Measurements from ENCODE around the gene GDF7. TPM values are rescaled to one million over a fixed set of nuclear protein-coding genes. Genes with fewer than 3 reads are reported as not detected.

Gene GDF7
- polyA plus RNA-seq, 3 donors, result not detected

DNA sequence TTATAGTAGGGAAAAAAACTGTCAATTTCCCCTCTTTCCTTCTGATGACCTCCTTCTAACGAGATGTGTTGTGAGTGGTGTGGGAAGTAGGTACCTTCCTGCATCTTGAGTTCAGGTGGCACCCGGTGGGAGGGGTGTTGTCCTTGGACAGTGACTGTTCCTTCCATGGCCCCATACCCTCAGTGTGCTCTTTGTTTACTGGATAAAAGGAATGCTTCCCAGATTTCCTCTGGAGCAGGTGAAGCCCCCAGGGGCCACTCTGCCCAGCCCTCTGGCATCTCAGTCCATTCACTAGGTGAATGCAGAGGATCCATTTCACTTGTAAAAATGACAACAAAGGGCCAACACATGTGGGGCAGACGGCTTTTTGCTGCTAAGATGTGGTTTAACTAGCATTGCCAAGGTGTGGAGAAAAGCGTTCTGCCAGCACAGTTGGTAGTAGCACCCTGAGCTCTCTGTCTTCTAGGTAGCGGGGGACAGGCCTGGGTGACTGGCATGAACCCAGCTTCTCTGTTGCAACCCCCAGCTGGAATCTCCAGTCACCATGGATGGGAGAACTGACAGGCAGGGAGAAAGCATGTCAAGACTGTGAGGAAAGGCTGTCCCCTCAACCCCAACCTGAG lies 6.9 kb downstream of the GDF7 start:
- Histone ChIP-seq H2AFZ (ENCODE audit: insufficient read depth, low read depth, low read length, poor library complexity, severe bottlenecking) (no peak overlapping the region), H3K9ac (ENCODE audit: insufficient read depth, low read length, poor library complexity, severe bottlenecking) (no peak overlapping the region), H4K20me1 (ENCODE audit: insufficient read depth, low read length) (no peaks in the 10 kb centered on the region), H3K27ac (ENCODE audit: low read depth in 1 of 2, low read length in 2 of 2) (no peak overlapping the region), H3K4me3 (replicated peaks in 1 of 3; ENCODE audit: low read depth in 2 of 3, low read length in 3 of 3) (no peak overlapping the region), H3K79me2 (ENCODE audit: insufficient read depth, low read length) (no peaks in the 10 kb centered on the region), H3K4me1 (ENCODE audit: control insufficient read depth in 1 of 2, insufficient read depth in 2 of 2, low read length in 2 of 2) (peaks cover 0 to 2% of the 10 kb centered on the region in 2 donors), H3K4me2 (replicated peaks; ENCODE audit: extremely low read depth, low read length, poor library complexity, severe bottlenecking) (no peak overlapping the region), H3K9me3 (replicated peaks in 1 of 2; ENCODE audit: control insufficient read depth in 1 of 2, insufficient read depth in 1 of 2, low read length in 2 of 2) (peaks cover 0 to 2% of the 10 kb centered on the region in 2 donors), H3K36me3 (replicated peaks in 1 of 2; ENCODE audit: control insufficient read depth in 1 of 2, insufficient read depth in 2 of 2, low read length in 2 of 2) (no peaks in the 10 kb centered on the region), H3K27me3 (ENCODE audit: control insufficient read depth in 2 of 2, insufficient read depth in 2 of 2, low read length in 2 of 2) (peaks cover 21 to 49% of the 10 kb centered on the region in 2 donors)
- Mint-ChIP-seq H3K27me3 (ENCODE audit: low read depth in 3 of 3) (peaks cover 59 to 66% (median 65%) of the 10 kb centered on the region in 3 donors), H3K36me3 (peaks cover 0 to 3% of the 10 kb centered on the region in 2 donors), H3K27ac (no peak overlapping the region), H3K4me1 (peaks cover 19% of the 10 kb centered on the region), H3K4me3 (peak overlapping the region in 1 of 2 donors; percentile 72), H3K9me3 (peaks cover 0 to 21% (median 2%) of the 10 kb centered on the region in 7 donors)
- intact Hi-C loops (cut with micrococcal nuclease), result no loop called here
- TF ChIP-seq, protein P1, sequence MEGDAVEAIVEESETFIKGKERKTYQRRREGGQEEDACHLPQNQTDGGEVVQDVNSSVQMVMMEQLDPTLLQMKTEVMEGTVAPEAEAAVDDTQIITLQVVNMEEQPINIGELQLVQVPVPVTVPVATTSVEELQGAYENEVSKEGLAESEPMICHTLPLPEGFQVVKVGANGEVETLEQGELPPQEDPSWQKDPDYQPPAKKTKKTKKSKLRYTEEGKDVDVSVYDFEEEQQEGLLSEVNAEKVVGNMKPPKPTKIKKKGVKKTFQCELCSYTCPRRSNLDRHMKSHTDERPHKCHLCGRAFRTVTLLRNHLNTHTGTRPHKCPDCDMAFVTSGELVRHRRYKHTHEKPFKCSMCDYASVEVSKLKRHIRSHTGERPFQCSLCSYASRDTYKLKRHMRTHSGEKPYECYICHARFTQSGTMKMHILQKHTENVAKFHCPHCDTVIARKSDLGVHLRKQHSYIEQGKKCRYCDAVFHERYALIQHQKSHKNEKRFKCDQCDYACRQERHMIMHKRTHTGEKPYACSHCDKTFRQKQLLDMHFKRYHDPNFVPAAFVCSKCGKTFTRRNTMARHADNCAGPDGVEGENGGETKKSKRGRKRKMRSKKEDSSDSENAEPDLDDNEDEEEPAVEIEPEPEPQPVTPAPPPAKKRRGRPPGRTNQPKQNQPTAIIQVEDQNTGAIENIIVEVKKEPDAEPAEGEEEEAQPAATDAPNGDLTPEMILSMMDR (IDR thresholded peaks at IDR 0.05), result no peak
- WGBS (ENCODE audit: insufficient coverage), result 92% methylated on average over 3 of the region's 5 CpGs
- no peak for DNase-seq

DNA sequence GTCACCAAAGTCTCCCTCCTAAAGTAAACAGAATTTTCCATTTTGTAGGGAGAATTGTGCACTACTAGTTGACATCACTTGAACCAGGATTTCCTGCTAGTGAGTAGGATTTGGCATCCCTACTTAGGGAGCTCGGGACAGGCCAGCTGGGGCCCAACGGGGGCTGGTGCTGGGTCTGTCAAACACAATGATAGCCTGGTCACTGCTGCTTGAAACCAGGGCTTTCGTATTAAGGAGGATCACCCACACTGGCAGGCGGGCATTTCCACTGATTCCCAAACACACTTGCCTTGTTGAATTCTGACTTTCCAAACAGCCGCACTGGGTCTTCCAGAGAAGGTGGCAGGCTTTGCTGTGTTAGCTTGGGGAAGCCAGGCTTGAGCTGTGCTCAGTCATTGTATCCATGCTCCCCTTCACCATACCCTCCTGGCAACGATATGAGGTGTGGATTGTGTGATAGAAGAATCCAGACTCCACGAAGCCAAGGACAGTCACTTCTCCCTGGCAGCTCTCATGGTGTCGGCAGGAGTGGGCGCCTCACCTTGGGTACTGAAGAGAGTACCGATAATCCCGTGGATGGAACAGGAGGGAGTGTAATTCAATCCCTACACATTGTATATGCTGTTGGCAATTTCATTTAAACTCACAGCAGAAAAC lies 7.5 kb downstream of the GDF7 start:
- H3K36me3 ChIP-seq (replicated peaks in 1 of 2; ENCODE audit: control insufficient read depth in 1 of 2, insufficient read depth in 2 of 2, low read length in 2 of 2), result no peaks in the 10 kb centered on the region
- WGBS (ENCODE audit: insufficient coverage), result 80% methylated on average over 4 of the region's 11 CpGs
- Mint-ChIP-seq H3K27me3 (ENCODE audit: low read depth in 3 of 3) (peaks cover 53 to 60% (median 59%) of the 10 kb centered on the region in 3 donors), H3K4me1 (peaks cover 15% of the 10 kb centered on the region), H3K36me3 (peaks cover 0 to 3% of the 10 kb centered on the region in 2 donors), H3K9me3 (peaks cover 0 to 17% (median 2%) of the 10 kb centered on the region in 7 donors), H3K27ac (no peak overlapping the region), H3K4me3 (no peak overlapping the region)
- intact Hi-C loops (cut with micrococcal nuclease), result no loop called here
- no peak overlapping the region for H3K27ac ChIP-seq (ENCODE audit: low read depth in 1 of 2, low read length in 2 of 2)
- no peak overlapping the region for H3K9ac ChIP-seq (ENCODE audit: insufficient read depth, low read length, poor library complexity, severe bottlenecking)
- no peak overlapping the region for H2AFZ ChIP-seq (ENCODE audit: insufficient read depth, low read depth, low read length, poor library complexity, severe bottlenecking)
- TF ChIP-seq, protein P1 (IDR thresholded peaks at IDR 0.05), result no peak
- peaks cover 0 to 2% of the 10 kb centered on the region in 2 donors for H3K9me3 ChIP-seq (replicated peaks in 1 of 2; ENCODE audit: control insufficient read depth in 1 of 2, insufficient read depth in 1 of 2, low read length in 2 of 2)
- no peak overlapping the region for H3K4me2 ChIP-seq (replicated peaks; ENCODE audit: extremely low read depth, low read length, poor library complexity, severe bottlenecking)
- no peaks in the 10 kb centered on the region for H4K20me1 ChIP-seq (ENCODE audit: insufficient read depth, low read length)
- H3K79me2 ChIP-seq (ENCODE audit: insufficient read depth, low read length), result no peaks in the 10 kb centered on the region
- H3K27me3 ChIP-seq (ENCODE audit: control insufficient read depth in 2 of 2, insufficient read depth in 2 of 2, low read length in 2 of 2), result peaks cover 15 to 43% of the 10 kb centered on the region in 2 donors
- peaks cover 0 to under 1% of the 10 kb centered on the region in 2 donors for H3K4me1 ChIP-seq (ENCODE audit: control insufficient read depth in 1 of 2, insufficient read depth in 2 of 2, low read length in 2 of 2)
- H3K4me3 ChIP-seq (replicated peaks in 1 of 3; ENCODE audit: low read depth in 2 of 3, low read length in 3 of 3), result no peak overlapping the region
- DNase-seq, result no peak

Measured in CD14-positive monocyte (primary cell).